ENCODE measurements around the gene SNCB.

GRCh38 chr5:176647030-176647842 lies 16.9 kb upstream of the SNCB start, which contains the start of gene TSPAN17:
- TF ChIP-seq CTCF (conservative IDR thresholded peaks at IDR 0.05 in 1 of 2, IDR thresholded peaks at IDR 0.05 in 1 of 2; ENCODE audit: extremely low read depth in 1 of 2, insufficient read depth in 1 of 2, low read depth in 1 of 2, low read length in 2 of 2) (peak in 1 of 2 donors; percentile 51), EZH2 (IDR thresholded peaks at IDR 0.05; ENCODE audit: borderline replicate concordance, low read length) (no peak)
